OCI-LY1 (cell line): Measurements from ENCODE around the gene SYT9.

Experiments
- EZH2 ChIP-seq: fragments of 200-600 bp; sonication (generic), shearing (Covaris generic); IDR thresholded peaks from 2 replicates; pipeline ENCODE4 v1.8.0; 2017; ENCODE audit warnings: borderline replicate concordance, mixed run types, mild to moderate bottlenecking, antibody characterized with exemption, low read length, moderate library complexity, mixed read lengths
- TF ChIP-seq, protein P1 (sequence below): fragments of 200-600 bp; sonication (generic), shearing (Covaris generic); IDR thresholded peaks from 2 replicates; pipeline ENCODE4 v1.5.1; 2017; ENCODE audit warnings: mild to moderate bottlenecking, antibody characterized with exemption, low read length, moderate library complexity, mixed read lengths

DNA sequence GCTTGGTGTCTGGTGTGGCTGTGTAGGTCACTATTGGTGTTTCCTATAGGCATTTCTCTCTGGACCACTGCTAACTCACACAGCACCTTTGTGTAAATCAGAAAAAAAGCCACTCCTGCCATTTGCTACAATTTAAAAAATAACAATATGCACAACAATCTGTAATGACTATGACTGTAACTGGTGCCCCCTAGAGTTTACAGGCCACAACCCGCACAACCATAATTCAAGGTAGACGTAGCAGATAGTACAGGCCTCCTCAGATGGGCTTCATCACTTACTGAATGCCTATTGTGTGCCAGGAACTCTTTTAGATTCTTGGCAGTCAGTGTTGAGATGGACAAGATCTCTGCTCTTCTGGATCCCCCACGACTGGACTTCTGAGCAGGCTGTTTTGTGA lies 47.7 kb downstream of the SYT9 start:
- TF ChIP-seq, protein P1, sequence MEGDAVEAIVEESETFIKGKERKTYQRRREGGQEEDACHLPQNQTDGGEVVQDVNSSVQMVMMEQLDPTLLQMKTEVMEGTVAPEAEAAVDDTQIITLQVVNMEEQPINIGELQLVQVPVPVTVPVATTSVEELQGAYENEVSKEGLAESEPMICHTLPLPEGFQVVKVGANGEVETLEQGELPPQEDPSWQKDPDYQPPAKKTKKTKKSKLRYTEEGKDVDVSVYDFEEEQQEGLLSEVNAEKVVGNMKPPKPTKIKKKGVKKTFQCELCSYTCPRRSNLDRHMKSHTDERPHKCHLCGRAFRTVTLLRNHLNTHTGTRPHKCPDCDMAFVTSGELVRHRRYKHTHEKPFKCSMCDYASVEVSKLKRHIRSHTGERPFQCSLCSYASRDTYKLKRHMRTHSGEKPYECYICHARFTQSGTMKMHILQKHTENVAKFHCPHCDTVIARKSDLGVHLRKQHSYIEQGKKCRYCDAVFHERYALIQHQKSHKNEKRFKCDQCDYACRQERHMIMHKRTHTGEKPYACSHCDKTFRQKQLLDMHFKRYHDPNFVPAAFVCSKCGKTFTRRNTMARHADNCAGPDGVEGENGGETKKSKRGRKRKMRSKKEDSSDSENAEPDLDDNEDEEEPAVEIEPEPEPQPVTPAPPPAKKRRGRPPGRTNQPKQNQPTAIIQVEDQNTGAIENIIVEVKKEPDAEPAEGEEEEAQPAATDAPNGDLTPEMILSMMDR, result peak; percentile 30; the same call in 1 of the 2 replicates
- no peak for TF ChIP-seq EZH2
